ENCODE results near the gene KCNJ4.

KCNJ4 gene

DNA sequence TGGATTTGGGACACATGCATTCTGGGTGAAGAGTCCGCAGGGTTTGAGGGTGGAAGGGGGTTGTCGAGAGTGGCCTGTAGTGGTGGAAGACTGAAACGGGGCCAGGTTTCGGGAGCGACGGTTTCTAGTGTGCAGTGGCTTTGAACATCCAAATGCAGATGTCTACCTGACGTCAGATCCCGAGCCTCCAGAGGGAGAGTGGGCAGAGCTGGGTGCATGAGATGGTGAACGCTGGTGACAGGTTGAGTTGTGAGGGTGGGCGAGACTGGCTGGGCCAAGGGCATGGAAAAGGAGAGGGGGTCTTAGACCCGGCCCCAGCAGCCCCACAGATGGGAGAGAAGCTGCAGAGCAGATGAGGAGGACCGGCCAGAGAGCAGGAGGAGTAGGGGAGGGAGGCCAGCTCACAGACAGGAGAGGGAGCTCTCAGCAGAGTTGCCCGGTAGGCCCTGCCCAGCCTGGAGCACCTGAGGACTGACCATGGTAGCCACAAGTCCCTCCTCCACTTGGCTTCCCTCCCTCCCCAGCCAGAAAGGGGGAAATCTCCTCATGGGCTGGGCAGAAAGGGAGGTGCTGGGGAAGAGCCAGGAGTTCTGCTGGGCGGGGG lies 14.2 kb downstream of the KCNJ4 start:
- TF ChIP-seq, protein P1, sequence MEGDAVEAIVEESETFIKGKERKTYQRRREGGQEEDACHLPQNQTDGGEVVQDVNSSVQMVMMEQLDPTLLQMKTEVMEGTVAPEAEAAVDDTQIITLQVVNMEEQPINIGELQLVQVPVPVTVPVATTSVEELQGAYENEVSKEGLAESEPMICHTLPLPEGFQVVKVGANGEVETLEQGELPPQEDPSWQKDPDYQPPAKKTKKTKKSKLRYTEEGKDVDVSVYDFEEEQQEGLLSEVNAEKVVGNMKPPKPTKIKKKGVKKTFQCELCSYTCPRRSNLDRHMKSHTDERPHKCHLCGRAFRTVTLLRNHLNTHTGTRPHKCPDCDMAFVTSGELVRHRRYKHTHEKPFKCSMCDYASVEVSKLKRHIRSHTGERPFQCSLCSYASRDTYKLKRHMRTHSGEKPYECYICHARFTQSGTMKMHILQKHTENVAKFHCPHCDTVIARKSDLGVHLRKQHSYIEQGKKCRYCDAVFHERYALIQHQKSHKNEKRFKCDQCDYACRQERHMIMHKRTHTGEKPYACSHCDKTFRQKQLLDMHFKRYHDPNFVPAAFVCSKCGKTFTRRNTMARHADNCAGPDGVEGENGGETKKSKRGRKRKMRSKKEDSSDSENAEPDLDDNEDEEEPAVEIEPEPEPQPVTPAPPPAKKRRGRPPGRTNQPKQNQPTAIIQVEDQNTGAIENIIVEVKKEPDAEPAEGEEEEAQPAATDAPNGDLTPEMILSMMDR (IDR thresholded peaks at IDR 0.05), result no peak

DNA sequence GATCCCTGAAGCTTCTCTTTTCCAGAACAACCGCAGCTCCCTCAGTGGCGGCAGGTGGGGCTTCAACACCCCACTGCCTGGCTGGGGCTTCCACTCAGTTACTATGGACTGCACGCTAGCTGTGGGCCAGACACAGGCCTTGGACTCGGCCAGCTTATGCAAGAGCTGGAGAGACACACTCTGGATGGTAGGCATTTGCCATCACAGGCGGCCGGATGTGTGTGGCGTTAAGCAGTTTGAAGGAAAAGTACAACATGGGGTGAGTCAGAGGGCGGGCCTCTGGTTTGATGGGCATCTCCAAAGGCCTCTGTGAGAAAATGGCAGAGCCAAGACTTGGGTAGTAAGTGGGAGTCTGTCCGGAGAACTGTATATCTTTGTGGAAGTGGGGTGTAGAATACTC lies 17.6 kb downstream of the KCNJ4 start:
- TF ChIP-seq, protein P1 (IDR thresholded peaks at IDR 0.05), result no peak

DNA sequence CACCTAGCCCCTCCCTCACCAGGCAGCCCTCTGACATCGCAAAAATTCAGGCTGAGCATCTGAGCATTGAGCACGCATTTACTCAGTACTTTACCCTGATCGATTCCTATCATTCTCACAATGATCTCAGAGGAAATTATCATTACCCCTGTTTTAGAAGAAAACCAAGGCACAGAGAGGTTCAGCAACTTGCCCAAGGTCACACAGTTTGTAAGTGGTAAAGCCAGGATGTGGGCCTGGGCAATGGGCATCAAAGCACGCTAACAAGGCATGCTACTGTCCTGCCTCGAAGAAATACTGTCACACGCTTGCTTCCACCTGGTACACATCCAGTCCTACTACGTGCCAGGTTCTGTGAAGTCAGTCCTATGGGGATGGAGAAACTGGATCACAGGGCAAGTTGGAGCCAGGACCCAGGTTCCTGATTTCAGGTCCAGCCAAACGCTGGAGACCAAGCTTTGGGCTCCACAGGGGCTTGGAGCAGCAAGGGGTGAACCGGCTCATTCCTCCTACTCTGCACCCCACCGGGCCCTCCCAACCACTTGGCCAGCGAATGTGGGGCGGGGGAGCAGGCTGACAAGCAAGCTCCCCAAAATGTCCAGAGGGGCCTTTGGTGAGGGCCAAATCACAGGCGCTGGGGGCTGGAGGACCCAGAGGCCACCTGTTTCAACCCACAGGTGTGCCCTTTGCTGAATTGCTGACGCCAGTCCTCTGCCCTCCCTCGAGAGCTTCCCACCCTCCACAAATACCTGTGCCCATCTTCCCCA lies 18.2 kb downstream of the KCNJ4 start:
- TF ChIP-seq, protein P1 (IDR thresholded peaks at IDR 0.05), result no peak

DNA sequence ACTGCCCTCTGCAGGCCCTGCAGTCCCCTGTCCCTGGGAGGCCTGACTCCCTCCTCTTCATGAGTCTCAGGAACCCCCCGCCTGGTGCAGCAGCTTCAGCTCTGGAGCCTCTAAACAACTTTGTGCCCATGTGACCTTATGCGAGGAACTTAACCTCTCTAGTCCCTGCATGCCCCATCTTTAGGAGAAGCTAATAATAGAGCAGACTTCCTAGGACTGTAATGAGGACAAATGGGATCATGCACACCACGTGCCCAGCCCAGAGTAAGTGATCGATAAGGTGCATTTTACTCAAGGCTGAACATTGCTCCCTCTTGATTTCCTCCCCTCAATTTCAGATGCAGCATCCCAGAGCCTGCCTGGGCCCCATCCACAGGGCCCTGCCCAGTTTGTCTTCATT lies 19.0 kb downstream of the KCNJ4 start:
- TF ChIP-seq, protein P1 (IDR thresholded peaks at IDR 0.05), result no peak

DNA sequence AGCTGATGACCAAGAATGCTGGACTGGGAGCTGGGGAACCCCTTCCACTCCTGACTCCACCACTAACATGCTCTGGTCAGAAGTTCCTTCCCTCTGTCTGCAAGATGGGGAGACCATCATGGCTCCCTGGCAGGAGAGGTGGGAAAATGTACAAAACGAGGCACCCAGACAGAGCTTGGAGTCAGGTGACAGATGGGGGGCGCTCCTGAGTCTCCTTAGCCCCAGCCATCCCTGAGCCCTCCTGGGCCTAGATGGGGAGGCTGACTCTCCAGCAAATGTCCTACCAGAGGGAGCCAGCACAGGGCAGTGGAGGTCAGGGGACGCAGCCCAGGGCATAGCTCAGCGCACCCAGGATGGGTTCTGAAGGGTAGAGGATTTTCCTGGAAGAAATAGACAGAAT lies 20.0 kb downstream of the KCNJ4 start:
- TF ChIP-seq, protein P1 (IDR thresholded peaks at IDR 0.05), result no peak

DNA sequence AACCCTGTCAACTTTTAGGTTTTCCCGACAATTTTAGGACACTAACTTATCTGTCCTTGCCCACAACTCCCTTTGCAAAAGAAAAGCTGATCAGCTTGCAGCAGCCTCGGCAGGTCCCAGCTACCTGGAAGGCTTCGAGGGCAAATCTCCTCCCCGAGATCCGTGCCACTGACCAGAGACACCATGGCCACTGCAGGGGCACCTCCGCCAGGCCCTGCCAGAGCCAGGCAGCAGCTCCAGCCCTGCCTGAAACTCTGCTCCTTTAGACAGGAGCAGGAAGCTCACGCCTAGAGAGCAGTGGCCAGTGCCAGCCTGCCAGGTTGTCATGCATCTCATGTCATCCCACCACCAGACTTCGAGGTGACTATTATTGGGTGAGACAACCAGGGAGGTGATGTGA lies 21.1 kb downstream of the KCNJ4 start:
- TF ChIP-seq, protein P1 (IDR thresholded peaks at IDR 0.05), result no peak

DNA sequence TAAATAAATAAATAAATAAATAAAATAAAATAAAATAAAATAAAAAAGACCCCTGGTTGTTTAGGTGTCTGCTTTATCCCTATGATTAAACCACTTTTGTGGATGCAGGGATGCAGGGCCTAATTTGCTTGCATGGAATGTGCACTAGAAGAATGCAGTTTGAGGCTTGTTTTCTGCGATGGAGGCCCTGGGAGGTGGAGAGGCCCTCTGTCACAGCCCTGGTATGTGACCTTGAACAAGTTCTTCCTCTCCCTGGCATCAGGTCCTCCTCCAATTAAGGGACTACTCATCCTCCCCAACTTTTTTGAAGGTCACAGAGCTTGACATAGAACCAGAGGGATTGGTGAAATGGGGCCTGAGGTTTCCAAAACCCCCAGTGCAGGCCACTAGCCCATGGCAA lies 22.7 kb downstream of the KCNJ4 start:
- TF ChIP-seq, protein P1 (IDR thresholded peaks at IDR 0.05), result no peak
